Epithelial cell of proximal tubule (primary cell): ENCODE results near the gene CCNT2. TPM values are rescaled to one million over a fixed set of nuclear protein-coding genes. Genes with fewer than 3 reads are reported as not detected.

ENCODE experiments used
- DNase-seq: peaks from one replicate; pipeline ENCODE4 v3.0.0-alpha.2; 2011; ENCODE audit warnings: low read depth
- H3K4me3 ChIP-seq: 2 replicates; pipeline ENCODE4 v1.5.1; 2011; ENCODE audit warnings: low read depth, mild to moderate bottlenecking, low read length
- total RNA-seq: library from RNA; depleted of rRNA; stranded (reverse); fragments of >200 nt; gene quantifications from 2 replicates; pipeline ENCODE4 v1.2.3, GENCODE V29; 2015
- TF ChIP-seq, protein P1 (sequence below): conservative IDR thresholded peaks from 2 replicates; pipeline ENCODE4 v1.5.1; 2012; ENCODE audit warnings: low read depth, mild to moderate bottlenecking, low read length

The CCNT2 gene
- total RNA-seq, 1 donor from 2014 or later: 18.5 TPM

DNA sequence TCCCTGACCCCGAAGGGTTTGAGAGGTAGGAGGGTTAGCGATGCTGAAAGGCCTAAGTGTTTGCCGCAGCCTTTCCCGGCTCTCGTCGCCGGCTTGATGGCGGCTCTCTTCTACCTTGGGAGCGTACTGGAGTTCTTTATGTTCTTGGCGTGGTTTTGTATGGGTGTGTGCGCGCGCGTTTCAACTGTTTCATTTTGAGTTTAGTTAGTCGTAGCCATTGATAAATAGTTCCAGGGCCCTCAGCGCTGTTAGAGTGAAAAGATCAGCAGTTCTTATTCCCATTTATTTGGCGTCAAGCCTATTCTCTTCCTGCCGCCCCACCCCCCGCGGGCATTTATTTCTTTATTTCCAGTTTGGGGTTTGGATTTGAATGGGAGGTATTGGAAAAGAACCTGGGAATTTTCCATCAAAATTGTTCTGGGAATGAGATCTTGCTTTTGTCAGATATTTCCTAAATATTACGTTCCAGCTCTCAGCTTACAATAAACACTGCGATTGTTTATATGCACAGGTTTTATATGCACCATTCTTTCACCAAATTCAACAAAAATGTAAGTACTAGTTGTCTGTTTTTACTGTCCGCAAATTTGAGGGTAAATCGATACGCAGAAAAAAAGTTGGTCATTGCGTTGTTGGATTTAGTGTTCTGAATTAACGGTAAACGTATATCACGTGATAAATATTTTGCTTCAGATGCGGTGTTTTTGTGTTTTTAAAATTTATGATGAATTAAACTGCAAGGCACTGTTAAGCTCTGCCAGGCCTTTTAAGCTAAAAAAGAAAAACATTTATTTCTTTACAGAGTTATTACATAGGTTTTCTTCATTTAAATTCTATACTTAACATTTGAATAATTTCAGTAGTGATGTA is 954 bp downstream of the CCNT2 start:
- no peak for DNase-seq
- peak overlapping the region; percentile 98 for H3K4me3 ChIP-seq

DNA sequence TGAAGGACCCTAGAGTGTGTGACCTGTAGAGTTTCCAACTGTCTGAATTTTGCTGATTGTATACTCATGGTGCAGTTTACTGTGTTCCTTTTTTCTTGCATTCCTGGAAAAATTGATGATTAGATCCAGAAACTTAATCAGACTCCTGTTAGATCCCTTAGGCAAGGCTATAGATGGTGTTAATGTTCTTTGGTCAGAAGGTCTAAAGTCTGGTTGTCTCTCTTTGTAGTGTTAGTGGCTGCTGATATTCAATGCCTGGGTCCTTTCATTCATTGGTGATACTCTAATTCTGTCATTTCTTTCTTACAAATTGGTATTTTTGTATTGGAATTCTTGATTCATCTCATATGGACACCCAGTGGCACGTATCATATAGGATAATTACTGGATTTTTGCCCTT is 6.3 kb downstream of the CCNT2 start:
- DNase-seq: no peak
- TF ChIP-seq, protein P1, sequence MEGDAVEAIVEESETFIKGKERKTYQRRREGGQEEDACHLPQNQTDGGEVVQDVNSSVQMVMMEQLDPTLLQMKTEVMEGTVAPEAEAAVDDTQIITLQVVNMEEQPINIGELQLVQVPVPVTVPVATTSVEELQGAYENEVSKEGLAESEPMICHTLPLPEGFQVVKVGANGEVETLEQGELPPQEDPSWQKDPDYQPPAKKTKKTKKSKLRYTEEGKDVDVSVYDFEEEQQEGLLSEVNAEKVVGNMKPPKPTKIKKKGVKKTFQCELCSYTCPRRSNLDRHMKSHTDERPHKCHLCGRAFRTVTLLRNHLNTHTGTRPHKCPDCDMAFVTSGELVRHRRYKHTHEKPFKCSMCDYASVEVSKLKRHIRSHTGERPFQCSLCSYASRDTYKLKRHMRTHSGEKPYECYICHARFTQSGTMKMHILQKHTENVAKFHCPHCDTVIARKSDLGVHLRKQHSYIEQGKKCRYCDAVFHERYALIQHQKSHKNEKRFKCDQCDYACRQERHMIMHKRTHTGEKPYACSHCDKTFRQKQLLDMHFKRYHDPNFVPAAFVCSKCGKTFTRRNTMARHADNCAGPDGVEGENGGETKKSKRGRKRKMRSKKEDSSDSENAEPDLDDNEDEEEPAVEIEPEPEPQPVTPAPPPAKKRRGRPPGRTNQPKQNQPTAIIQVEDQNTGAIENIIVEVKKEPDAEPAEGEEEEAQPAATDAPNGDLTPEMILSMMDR: no peak
- H3K4me3 ChIP-seq: no peak overlapping the region

More for the DNA sequence above, 954 bp downstream of the CCNT2 start:
- TF ChIP-seq, protein P1: no peak

DNA sequence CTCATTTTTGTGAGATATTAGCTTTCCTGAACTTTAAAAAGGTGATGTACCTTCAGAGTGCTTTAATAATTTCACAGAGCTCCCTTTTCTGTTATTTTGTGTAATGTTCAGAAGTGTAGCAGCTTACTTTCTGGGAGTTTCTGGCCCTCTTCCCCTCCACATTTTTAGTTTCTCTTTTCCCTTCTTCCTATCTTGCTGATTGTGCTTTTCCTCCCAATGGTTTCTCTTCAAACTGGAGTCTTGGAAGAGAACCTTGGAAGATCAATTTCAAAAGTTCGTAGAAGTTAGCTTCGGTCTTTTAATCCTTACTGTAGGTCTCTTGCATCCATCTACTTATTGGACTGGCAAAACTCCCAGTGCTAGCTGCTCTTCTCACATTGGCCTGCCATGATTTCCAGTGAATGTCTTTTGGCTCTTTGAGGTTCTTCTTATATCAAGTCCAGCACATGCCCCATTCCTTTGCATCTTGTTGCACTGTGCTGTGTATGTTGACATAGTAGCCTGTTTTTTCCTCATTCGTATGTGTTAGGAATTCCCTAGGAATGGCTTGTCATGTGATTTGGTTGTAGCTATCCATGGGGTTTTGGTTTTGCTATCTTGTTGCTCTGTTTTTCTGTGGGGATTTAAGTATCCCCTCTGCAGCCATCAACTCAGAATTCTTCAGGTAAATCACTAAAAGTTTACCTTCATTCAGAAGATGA is 7.8 kb downstream of the CCNT2 start:
- no peak overlapping the region for H3K4me3 ChIP-seq
- no peak for DNase-seq
- TF ChIP-seq, protein P1: no peak

GRCh38 chr2:134927195-134927594 is 8.6 kb downstream of the CCNT2 start:
- H3K4me3 ChIP-seq: no peak overlapping the region
- no peak for DNase-seq
- TF ChIP-seq, protein P1: no peak

- DNase-seq: peak; percentile 59
- peak overlapping the region; percentile 28 for H3K4me3 ChIP-seq
- TF ChIP-seq, protein P1: no peak
Observed at GRCh38 chr2:134932864-134933526, 14.4 kb downstream of the CCNT2 start.

GRCh38 chr2:134933732-134934131 is 15.1 kb downstream of the CCNT2 start:
- TF ChIP-seq, protein P1: no peak
- no peak overlapping the region for H3K4me3 ChIP-seq

More at GRCh38 chr2:134933732-134934131, 15.1 kb downstream of the CCNT2 start:
- no peak for DNase-seq
